Measurements from ENCODE around the gene RERE.

RERE gene

DNA sequence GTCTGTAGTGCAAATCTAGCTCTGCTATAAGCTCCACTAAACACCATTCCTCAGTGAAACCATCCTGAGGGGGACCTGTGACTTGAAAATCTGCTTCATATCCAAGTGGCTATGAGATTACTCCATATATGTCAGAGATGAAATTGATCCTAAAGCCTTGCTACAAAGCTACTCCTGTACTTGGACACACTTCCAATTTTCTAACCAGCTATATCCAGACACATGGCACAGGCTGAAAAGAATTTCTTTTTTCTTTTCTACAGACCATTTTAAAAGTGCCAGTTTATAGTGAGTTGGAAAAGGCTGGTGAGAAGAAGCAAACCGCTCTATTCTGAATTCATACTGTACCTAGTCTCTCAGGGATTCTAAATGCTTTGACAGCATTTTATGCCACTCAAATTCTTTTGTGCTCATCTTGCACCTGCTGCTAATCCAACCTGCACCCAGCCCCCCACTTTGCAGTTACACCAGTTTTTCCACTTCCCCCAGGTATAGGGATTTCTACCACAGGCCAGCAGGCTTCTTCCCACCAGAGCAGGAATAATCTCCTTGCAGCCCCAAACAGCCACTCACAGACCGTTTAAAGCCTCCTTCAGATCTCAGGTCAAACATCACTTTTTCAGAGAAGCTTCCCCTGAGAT is 112.5 kb downstream of the RERE start:
- no peak for DNase-seq (ENCODE audit: low read depth)
- no peak overlapping the region for H3K4me3 ChIP-seq (ENCODE audit: low read depth, low read length)
- TF ChIP-seq, protein P1, sequence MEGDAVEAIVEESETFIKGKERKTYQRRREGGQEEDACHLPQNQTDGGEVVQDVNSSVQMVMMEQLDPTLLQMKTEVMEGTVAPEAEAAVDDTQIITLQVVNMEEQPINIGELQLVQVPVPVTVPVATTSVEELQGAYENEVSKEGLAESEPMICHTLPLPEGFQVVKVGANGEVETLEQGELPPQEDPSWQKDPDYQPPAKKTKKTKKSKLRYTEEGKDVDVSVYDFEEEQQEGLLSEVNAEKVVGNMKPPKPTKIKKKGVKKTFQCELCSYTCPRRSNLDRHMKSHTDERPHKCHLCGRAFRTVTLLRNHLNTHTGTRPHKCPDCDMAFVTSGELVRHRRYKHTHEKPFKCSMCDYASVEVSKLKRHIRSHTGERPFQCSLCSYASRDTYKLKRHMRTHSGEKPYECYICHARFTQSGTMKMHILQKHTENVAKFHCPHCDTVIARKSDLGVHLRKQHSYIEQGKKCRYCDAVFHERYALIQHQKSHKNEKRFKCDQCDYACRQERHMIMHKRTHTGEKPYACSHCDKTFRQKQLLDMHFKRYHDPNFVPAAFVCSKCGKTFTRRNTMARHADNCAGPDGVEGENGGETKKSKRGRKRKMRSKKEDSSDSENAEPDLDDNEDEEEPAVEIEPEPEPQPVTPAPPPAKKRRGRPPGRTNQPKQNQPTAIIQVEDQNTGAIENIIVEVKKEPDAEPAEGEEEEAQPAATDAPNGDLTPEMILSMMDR (IDR thresholded peaks at IDR 0.05; ENCODE audit: insufficient read depth, low read depth, low read length, missing control alignments) = no peak

DNA sequence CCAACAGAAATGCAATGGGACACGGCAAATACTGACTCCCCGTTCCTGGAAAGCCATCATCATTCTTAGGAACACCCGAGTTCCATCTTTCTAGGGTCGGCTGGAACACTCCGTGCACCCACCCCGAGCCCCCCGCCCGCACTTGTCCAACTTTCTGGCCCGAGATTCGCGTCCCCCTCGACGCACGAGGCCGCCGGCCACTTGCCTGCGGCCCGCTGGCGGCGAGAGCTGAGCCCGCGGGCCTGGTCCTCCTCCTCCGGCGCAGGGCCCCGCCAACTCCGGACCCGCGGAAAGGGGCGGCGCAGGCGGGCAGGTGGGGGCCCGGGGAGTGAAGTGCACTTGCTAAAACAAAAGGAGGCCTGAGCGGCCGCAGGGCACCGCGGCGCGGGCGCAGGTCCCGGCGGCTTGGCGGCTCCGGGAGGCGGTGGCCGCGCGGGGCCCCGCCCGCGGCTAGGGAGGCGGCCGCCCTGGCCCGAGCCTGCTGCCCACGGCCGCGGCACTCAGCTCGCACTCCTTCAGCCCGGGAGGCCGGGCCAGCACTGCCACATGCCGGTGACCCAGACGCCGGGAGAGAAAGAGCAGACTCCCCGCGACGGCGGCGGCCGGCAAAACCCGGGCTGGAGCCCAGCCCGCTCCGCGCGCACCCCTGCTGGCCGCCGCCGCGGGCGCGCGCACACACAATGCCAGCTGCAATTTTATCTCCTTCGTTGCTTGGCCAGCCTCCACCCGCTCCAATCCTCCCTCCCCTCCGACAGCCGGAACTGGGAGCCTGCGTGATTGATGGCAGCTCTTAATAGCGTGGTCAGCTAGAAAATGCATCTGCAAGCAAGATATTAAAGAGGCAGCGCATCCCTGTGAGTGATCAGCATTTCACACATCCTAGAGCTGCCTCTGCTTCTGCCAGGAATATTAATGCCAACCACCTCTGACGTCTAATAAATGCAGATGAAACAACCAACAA is 114.3 kb downstream of the RERE start:
- H3K4me3 ChIP-seq (ENCODE audit: low read depth, low read length) = peak overlapping the region; percentile 83
- peak; percentile 88 for DNase-seq (ENCODE audit: low read depth)
- TF ChIP-seq, protein P1 (IDR thresholded peaks at IDR 0.05; ENCODE audit: insufficient read depth, low read depth, low read length, missing control alignments) = peak; percentile 17

DNA sequence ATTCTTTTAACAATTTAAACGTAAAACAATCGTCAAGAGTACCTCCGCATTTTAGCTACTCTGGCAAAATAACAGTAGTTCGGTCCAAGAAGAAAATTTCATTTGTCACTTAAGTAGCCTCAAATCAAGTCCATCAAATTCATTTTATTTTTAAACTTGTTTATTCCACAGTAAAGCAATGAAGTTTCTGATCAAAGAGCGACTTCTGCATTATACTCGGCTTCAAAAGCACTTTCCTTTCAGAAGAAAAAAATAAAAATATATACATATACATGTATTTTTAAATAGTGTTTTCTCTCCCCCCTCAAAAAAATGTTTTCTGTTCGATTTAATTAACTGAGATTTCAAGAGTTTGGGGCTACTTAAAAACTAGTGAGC is 115.0 kb downstream of the RERE start:
- DNase-seq (ENCODE audit: low read depth) = no peak
- peak overlapping the region; percentile 83 for H3K4me3 ChIP-seq (ENCODE audit: low read depth, low read length)
- TF ChIP-seq, protein P1 (IDR thresholded peaks at IDR 0.05; ENCODE audit: insufficient read depth, low read depth, low read length, missing control alignments) = no peak

DNA sequence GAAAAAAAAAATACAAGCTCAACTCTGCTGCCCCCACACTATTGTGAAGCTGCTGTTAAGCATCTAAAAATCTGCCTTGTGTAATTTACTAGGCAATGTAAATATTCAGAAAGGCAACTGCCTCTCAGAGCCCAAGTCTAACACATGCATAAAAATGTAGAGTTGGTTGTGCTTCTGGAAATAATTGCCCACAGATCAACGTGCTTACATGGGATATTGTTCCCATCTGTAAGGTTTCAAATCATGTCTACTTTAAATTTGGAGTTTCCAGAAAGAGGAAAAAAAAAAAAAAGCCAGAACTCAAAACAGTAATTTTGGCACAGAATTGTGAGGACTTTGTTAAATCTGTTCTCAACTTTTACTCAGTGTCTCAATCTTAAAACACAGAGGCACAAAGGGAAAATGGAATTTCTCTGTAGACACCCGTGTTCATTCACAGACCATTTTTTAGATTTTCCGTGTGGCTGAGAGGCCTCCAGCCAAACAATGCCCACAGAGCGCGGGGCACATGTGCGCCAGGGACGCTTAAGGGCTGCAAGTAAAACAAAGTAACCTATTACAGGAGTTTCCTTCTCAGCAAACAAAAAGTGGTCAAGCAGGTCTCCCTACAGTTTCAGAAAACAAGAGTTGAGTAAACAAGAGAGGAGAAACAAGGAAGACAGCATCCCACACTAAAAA is 115.5 kb downstream of the RERE start:
- TF ChIP-seq, protein P1 (IDR thresholded peaks at IDR 0.05; ENCODE audit: insufficient read depth, low read depth, low read length, missing control alignments) = no peak
- DNase-seq (ENCODE audit: low read depth) = peak; percentile 53
- peak overlapping the region; percentile 83 for H3K4me3 ChIP-seq (ENCODE audit: low read depth, low read length)

DNA sequence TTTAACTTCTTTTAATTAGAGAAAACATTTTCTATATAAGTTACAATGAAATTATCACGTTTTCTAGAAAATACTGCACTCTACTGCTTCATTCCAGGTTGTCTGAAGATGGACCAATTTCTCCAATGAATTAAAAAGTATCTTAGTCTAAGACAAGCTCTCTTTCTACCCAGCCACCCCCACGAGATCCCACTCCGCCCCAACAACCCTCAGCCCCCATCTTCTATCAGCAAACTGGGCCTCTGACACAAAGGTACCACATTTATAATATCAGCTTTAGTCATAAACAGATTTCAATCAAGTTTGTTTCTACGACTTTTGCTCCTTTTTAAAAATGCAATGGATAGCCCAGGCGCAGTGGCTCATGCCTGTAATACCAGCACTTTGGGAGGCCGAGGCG is 117.8 kb downstream of the RERE start:
- TF ChIP-seq, protein P1 (IDR thresholded peaks at IDR 0.05; ENCODE audit: insufficient read depth, low read depth, low read length, missing control alignments) = no peak

DNA sequence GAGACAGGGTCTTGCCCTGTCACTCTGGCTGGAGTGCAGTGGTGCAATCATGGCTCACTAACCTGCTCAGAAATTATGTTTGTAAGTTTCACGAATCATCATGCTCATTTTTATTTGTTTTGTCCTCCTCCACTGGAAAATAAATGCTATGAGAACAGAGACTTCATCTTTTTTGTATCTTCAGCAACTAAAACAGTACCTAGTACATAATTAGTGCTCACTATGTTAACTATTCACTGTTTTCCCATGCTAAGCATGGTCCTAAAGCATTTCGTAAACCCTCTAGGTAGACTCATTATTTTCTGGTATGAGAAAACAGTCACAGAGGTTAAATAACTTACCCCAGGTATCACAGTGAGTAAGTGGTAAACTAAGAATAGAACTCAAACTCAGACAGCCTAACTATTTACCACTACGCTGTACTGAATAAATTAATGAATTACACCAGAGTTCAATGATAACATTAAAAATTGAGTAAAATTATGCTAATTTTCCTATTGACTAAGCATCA is 118.4 kb downstream of the RERE start:
- TF ChIP-seq, protein P1 (IDR thresholded peaks at IDR 0.05; ENCODE audit: insufficient read depth, low read depth, low read length, missing control alignments) = no peak
- no peak for DNase-seq (ENCODE audit: low read depth)
- H3K4me3 ChIP-seq (ENCODE audit: low read depth, low read length) = no peak overlapping the region

More for the DNA sequence above, 117.8 kb downstream of the RERE start:
- no peak overlapping the region for H3K4me3 ChIP-seq (ENCODE audit: low read depth, low read length)
- no peak for DNase-seq (ENCODE audit: low read depth)
